Astrocyte of the spinal cord (primary cell): ENCODE measurements around the gene CPEB2.
A peak's percentile ranks its signal among the peaks of the same experiment; 100 is the strongest.
"Not testable (repeated sequence)": the region's sequence is repeated elsewhere in the genome, so short reads cannot be mapped to it uniquely, and the experiment has no call there.

Experiments
- DNase-seq: peaks from one replicate; pipeline ENCODE4 v3.0.0; 2011; ENCODE audit warnings: low read depth, low spot score
- H3K4me3 ChIP-seq: 2 replicates; pipeline ENCODE4 v1.5.1; 2011; ENCODE audit warnings: low read depth, mild to moderate bottlenecking, low read length, moderate library complexity
- CTCF ChIP-seq: IDR thresholded peaks from 2 replicates; pipeline ENCODE4 v1.5.1; 2012; ENCODE audit warnings: low read depth, mild to moderate bottlenecking, low read length, inconsistent platforms
- in situ Hi-C: cut with HindIII; loops from 2 replicates; pipeline ENCODE4 v1.10.0; 2017; ENCODE audit warnings: low sequenced_read_pairs

Gene CPEB2

GRCh38 chr4:15078682-15079642 is 76.7 kb downstream of the CPEB2 start:
- no peak overlapping the region for H3K4me3 ChIP-seq
- in situ Hi-C loops: no loop called here
- peak; percentile 49 for DNase-seq
- TF ChIP-seq CTCF: no peak

DNA sequence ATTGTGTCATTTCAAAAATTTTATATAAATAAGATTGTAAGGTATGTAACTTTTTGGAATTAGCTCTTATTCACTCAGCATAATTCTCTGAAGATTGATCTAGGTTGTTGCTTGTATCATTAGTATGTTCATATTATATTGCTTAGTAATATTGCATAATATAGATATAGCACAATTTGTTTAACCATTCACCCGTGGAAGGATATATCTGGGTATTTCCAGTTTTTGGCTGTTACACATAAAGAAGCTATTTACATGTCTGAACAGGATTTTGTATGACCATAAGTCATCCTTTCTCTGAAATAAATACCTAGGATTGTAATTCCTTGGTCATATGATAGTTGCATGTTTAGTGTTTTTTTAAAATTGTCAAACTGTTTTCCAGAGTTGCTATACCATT is 82.5 kb downstream of the CPEB2 start:
- TF ChIP-seq CTCF: no peak
- no peak for DNase-seq
- in situ Hi-C loops: no loop called here
- H3K4me3 ChIP-seq: no peak overlapping the region

DNA sequence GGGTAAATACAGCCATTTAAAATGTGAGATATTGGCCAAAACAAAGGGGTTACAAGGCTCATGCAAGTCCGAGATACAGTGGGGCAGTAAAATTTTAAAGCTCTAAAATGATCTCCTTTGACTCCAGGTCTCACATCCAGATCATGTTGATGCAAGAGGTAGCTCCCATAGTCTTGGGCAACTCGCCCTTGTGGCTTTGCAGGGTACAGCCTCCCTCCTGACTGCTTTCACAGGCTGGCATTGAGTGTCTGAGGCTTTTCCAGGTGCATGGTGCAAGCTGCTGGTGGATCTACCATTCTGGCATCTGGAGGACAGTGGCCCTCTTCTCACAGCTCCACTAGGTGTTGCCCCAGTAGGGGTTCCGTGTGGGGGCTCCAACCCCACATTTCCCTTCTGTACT is 83.5 kb downstream of the CPEB2 start:
- in situ Hi-C loops, DNase-seq, H3K4me3 ChIP-seq: not testable (repeated sequence)

DNA sequence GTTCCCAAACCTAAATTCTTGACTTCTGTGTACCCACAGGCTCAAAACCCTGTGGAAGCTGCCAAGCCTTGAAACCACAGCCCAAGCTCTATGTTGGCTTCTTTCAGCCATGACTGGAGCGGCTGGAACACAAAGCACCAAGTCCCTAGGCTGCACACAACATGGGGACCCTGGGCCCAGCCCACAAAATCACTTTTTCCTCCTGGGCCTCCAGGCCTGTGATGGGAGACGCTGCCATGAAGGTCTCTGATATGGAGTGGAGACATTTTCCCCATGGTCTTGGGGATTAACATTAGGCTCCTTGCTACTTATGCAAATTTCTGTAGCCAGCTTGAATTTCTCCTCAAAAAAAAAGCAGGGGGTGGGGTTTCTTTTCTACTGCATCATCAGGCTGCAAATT is 84.0 kb downstream of the CPEB2 start:
- H3K4me3 ChIP-seq, DNase-seq, in situ Hi-C loops: not testable (repeated sequence)

GRCh38 chr4:15088394-15089035 is 86.2 kb downstream of the CPEB2 start:
- no peak for TF ChIP-seq CTCF

GRCh38 chr4:15089979-15090378 is 87.7 kb downstream of the CPEB2 start:
- DNase-seq: no peak
- no peak overlapping the region for H3K4me3 ChIP-seq
- no peak for TF ChIP-seq CTCF
- in situ Hi-C loops: no loop called here

More at GRCh38 chr4:15088394-15089035, 86.2 kb downstream of the CPEB2 start:
- no peak for DNase-seq
- H3K4me3 ChIP-seq: no peak overlapping the region
- in situ Hi-C loops: no loop called here

- in situ Hi-C loops: no loop called here
- DNase-seq: no peak
- H3K4me3 ChIP-seq: no peak overlapping the region
- no peak for TF ChIP-seq CTCF
These were observed 98.1 kb downstream of the CPEB2 start for GRCh38 chr4:15100380-15100779.
